Activated CD4-positive, alpha-beta T cell treated with anti-CD3 and anti-CD28 coated beads for 36 hours (primary cell): ENCODE measurements around the gene FREM1. TPM values are rescaled to one million over a fixed set of nuclear protein-coding genes. Genes with fewer than 3 reads are reported as not detected.

ENCODE experiments used
- ATAC-seq: fragments of 200-7000 bp; cut with Tn5 transposase; one replicate; pipeline ENCODE4 v1.10.0; 2021; ENCODE audit warnings: mild to moderate bottlenecking, moderate library complexity
- CTCF ChIA-PET: fragments of 350-600 bp; sonication (Branson Sonifier 250); formaldehyde crosslinking; loops from one replicate; lab custom pipeline; 2021; ENCODE audit warnings: antibody characterized with exemption; lab: Charles Lee
- POLR2A ChIA-PET: fragments of 350-600 bp; sonication (Branson Sonifier 250); formaldehyde crosslinking; loops from one replicate; lab custom pipeline; 2021; ENCODE audit warnings: antibody characterized with exemption, inconsistent platforms; lab: Charles Lee
- DNase-seq: peaks from one replicate; pipeline ENCODE4 v3.0.0-alpha.2; 2020
- H3K27ac Mint-ChIP-seq: one replicate; pipeline ENCODE4 v1.8.0; 2021; ENCODE audit warnings: mixed read lengths
- H3K27me3 Mint-ChIP-seq: one replicate; pipeline ENCODE4 v1.8.0; 2021; ENCODE audit warnings: mixed read lengths
- H3K36me3 Mint-ChIP-seq: one replicate; pipeline ENCODE4 v1.8.0; 2021; ENCODE audit warnings: low read depth, mixed read lengths
- H3K4me1 Mint-ChIP-seq: one replicate; pipeline ENCODE4 v1.8.0; 2021; ENCODE audit warnings: mixed read lengths
- H3K4me3 Mint-ChIP-seq: one replicate; pipeline ENCODE4 v1.8.0; 2021; ENCODE audit warnings: mild to moderate bottlenecking, moderate library complexity, mixed read lengths
- H3K9me3 Mint-ChIP-seq: one replicate; pipeline ENCODE4 v1.8.0; 2021; ENCODE audit warnings: low read depth, mixed read lengths
- intact Hi-C, 2 experiments: fragments of 100-400 bp; cut with DNase I in 1 of 2; cut with micrococcal nuclease in 1 of 2; formaldehyde crosslinking; loops; one replicate each; pipeline versions ENCODE4 v1.14.2 to v1.15.1; 2022 to 2024; cut with DNase I, micrococcal nuclease
- total RNA-seq, 2 experiments: library from RNA; stranded (reverse); gene quantifications; one replicate each; pipeline ENCODE4 v1.2.3, GENCODE V29; 2021

The FREM1 gene
- total RNA-seq, 2 experiments from 2014 or later, result not detected

- Mint-ChIP-seq H3K27me3 (peaks cover 20% of the 10 kb centered on the region), H3K36me3 (no peaks in the 10 kb centered on the region), H3K4me1 (peaks cover 12% of the 10 kb centered on the region), H3K4me3 (no peak overlapping the region), H3K27ac (no peak overlapping the region), H3K9me3 (no peaks in the 10 kb centered on the region)
- ATAC-seq (no peak), DNase-seq (no peak)
- ChIA-PET POLR2A (no interaction called here), CTCF (interaction anchor here (1.1 to 1.8 kb wide), 2 partner anchors 16 to 18 kb away, joined by 3 to 4 read pairs; no protein-coding TSS in a partner anchor)
- intact Hi-C loops, result no loop called here
Observed at GRCh38 chr9:14752271-14752670, 158.0 kb downstream of the FREM1 start.

- peaks cover 12% of the 10 kb centered on the region for H3K4me1 Mint-ChIP-seq
- no peak for DNase-seq
- H3K4me3 Mint-ChIP-seq, result no peak overlapping the region
- no peaks in the 10 kb centered on the region for H3K9me3 Mint-ChIP-seq
- ATAC-seq, result no peak
- ChIA-PET POLR2A (interaction anchor here (0.6 kb wide), 1 partner anchor 201 kb away, joined by 3 read pairs; no protein-coding TSS in a partner anchor), CTCF (interaction anchor here (0.6 to 1.8 kb wide), 2 partner anchors 18 to 19 kb away, joined by 3 to 4 read pairs; no protein-coding TSS in a partner anchor)
- H3K27me3 Mint-ChIP-seq, result peaks cover 20% of the 10 kb centered on the region
- no peak overlapping the region for H3K27ac Mint-ChIP-seq
- no peaks in the 10 kb centered on the region for H3K36me3 Mint-ChIP-seq
- intact Hi-C loops, result no loop called here
Observed at GRCh38 chr9:14750821-14751220, 159.4 kb downstream of the FREM1 start.

GRCh38 chr9:14749741-14750211, 160.5 kb downstream of the FREM1 start:
- Mint-ChIP-seq H3K27me3 (peaks cover 20% of the 10 kb centered on the region), H3K9me3 (no peaks in the 10 kb centered on the region), H3K4me3 (no peak overlapping the region), H3K4me1 (peaks cover 12% of the 10 kb centered on the region), H3K36me3 (no peaks in the 10 kb centered on the region), H3K27ac (no peak overlapping the region)
- intact Hi-C loops, result no loop called here
- ChIA-PET POLR2A (no interaction called here), CTCF (interaction anchor here (0.6 to 1.1 kb wide), 2 partner anchors 10 to 18 kb away, joined by 3 read pairs; no protein-coding TSS in a partner anchor)
- DNase-seq (no peak), ATAC-seq (no peak)

DNA sequence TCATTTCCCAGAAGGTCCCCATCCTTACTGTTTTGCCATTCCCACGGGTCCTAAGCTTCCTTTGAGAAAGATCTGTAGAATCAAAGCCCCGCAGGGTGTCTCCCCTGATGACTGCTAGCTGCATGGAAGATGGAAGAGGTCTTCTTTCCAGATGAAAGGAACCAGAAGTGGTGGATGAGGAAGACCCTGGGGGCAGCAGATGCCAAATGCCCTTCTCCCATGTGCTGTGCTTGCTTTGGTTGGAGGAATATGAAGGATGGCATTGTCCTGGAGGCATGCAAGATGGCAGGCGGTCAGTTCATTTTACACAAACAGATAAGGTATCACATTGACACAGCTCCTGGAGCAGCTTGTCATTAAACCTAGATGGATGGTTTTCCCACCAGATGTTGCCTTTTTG, 161.9 kb downstream of the FREM1 start:
- POLR2A ChIA-PET, result no interaction called here
- Mint-ChIP-seq H3K9me3 (no peaks in the 10 kb centered on the region), H3K4me3 (no peak overlapping the region), H3K36me3 (no peaks in the 10 kb centered on the region), H3K27ac (no peak overlapping the region), H3K4me1 (peaks cover 12% of the 10 kb centered on the region), H3K27me3 (peaks cover 17% of the 10 kb centered on the region)
- ATAC-seq (no peak), DNase-seq (no peak)
- CTCF ChIA-PET, result no interaction called here
- intact Hi-C loops, result no loop called here

GRCh38 chr9:14747111-14747510, 163.1 kb downstream of the FREM1 start:
- intact Hi-C loops, result no loop called here
- ChIA-PET POLR2A (no interaction called here), CTCF (no interaction called here)
- ATAC-seq (no peak), DNase-seq (no peak)
- H3K27ac Mint-ChIP-seq, result no peak overlapping the region
- peaks cover 12% of the 10 kb centered on the region for H3K4me1 Mint-ChIP-seq
- H3K27me3 Mint-ChIP-seq, result peaks cover 13% of the 10 kb centered on the region
- no peak overlapping the region for H3K4me3 Mint-ChIP-seq
- H3K9me3 Mint-ChIP-seq, result no peaks in the 10 kb centered on the region
- no peaks in the 10 kb centered on the region for H3K36me3 Mint-ChIP-seq

GRCh38 chr9:14746626-14747025, 163.6 kb downstream of the FREM1 start:
- ATAC-seq (no peak), DNase-seq (no peak)
- intact Hi-C loops, result no loop called here
- H3K36me3 Mint-ChIP-seq, result no peaks in the 10 kb centered on the region
- POLR2A ChIA-PET, result no interaction called here
- CTCF ChIA-PET, result no interaction called here
- peaks cover 11% of the 10 kb centered on the region for H3K27me3 Mint-ChIP-seq
- H3K27ac Mint-ChIP-seq, result no peak overlapping the region
- H3K4me1 Mint-ChIP-seq, result peaks cover 12% of the 10 kb centered on the region
- no peaks in the 10 kb centered on the region for H3K9me3 Mint-ChIP-seq
- no peak overlapping the region for H3K4me3 Mint-ChIP-seq

- Mint-ChIP-seq H3K27me3 (peaks cover 7% of the 10 kb centered on the region), H3K4me1 (peaks cover 4% of the 10 kb centered on the region), H3K36me3 (no peaks in the 10 kb centered on the region), H3K9me3 (no peaks in the 10 kb centered on the region), H3K4me3 (no peak overlapping the region), H3K27ac (no peak overlapping the region)
- intact Hi-C loops, result no loop called here
- ChIA-PET CTCF (no interaction called here), POLR2A (no interaction called here)
- DNase-seq (no peak), ATAC-seq (no peak)
Observed at GRCh38 chr9:14744768-14745167, 165.5 kb downstream of the FREM1 start.

DNA sequence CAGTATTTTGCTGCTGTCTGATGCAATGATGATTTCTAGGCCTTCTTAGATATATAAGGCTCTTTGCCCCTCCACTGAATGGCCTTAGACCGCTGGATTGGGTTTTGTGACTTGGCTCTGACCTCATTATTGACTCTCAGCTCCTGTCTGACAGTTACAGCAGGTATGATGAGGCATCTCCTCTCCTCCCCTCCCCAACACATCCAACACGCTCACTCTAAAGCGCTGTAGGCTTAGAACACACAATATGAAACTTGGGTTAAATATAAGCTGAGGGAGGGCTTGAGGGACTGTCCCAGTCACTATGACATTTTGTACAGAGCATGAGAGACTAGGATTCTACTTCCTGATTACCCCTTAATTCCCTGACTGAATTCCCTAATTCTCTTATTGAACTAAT, 168.9 kb downstream of the FREM1 start:
- Mint-ChIP-seq H3K36me3 (no peaks in the 10 kb centered on the region), H3K4me3 (no peak overlapping the region), H3K9me3 (no peaks in the 10 kb centered on the region), H3K27ac (no peak overlapping the region), H3K27me3 (peaks cover 11% of the 10 kb centered on the region), H3K4me1 (no peaks in the 10 kb centered on the region)
- POLR2A ChIA-PET, result no interaction called here
- intact Hi-C loops, result no loop called here
- DNase-seq (no peak), ATAC-seq (peak; percentile 55)
- CTCF ChIA-PET, result interaction anchor here (1.0 kb wide), 1 partner anchor 12 kb away, joined by 3 read pairs; no protein-coding TSS in a partner anchor

GRCh38 chr9:14733133-14733532, 177.1 kb downstream of the FREM1 start:
- H3K4me3 Mint-ChIP-seq, result no peak overlapping the region
- DNase-seq, result no peak
- no peaks in the 10 kb centered on the region for H3K9me3 Mint-ChIP-seq
- ChIA-PET CTCF (no interaction called here), POLR2A (no interaction called here)
- H3K4me1 Mint-ChIP-seq, result no peaks in the 10 kb centered on the region
- H3K36me3 Mint-ChIP-seq, result no peaks in the 10 kb centered on the region
- peaks cover 11% of the 10 kb centered on the region for H3K27me3 Mint-ChIP-seq
- ATAC-seq, result no peak
- H3K27ac Mint-ChIP-seq, result no peak overlapping the region
- intact Hi-C loops, result loop anchor here in 1 of 2 experiments (5.0 kb wide), 1 partner anchor 49 kb away; no protein-coding TSS in a partner anchor

DNA sequence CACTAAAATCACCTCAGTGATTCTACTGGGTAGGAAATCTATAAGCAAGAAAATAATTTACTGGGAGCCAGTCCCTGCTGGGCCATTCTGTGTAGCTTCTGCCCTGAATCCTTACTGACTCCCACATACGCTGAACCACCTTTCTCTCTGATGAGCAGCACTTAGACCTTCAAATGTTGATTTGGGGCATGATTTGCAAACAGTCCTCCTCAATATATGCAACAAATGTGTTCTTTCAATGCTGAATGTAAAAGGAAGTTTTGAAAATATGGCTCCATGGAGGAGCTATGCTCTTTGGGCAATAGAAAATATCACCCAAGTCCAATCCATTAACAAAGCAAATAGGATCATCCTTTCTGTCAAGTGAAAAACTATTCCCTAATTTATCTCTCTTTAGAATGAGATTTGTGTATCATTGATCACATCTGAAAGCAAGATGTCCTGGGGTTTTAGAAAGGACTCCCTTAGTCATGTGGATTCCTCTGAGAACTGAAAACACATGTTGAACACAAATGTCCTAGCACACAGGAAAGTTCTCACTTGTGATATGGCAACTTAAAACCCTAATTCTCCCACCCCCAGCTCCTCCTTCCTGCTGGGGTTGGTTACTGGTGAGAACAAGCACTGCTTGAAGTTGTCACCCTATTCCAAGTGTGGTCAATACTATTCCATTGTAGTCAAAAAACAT, 178.8 kb downstream of the FREM1 start:
- intact Hi-C loops, result loop anchor here in 1 of 2 experiments (5.0 kb wide), 1 partner anchor 51 kb away; no protein-coding TSS in a partner anchor
- Mint-ChIP-seq H3K9me3 (no peaks in the 10 kb centered on the region), H3K4me3 (no peak overlapping the region), H3K36me3 (no peaks in the 10 kb centered on the region), H3K27ac (no peak overlapping the region), H3K27me3 (peaks cover 8% of the 10 kb centered on the region), H3K4me1 (no peaks in the 10 kb centered on the region)
- ATAC-seq (no peak), DNase-seq (no peak)
- ChIA-PET POLR2A (no interaction called here), CTCF (no interaction called here)

- Mint-ChIP-seq H3K27me3 (peaks cover 7% of the 10 kb centered on the region), H3K4me3 (no peak overlapping the region), H3K4me1 (no peaks in the 10 kb centered on the region), H3K27ac (no peak overlapping the region), H3K36me3 (no peaks in the 10 kb centered on the region), H3K9me3 (no peaks in the 10 kb centered on the region)
- CTCF ChIA-PET, result interaction anchor here (0.6 kb wide), 1 partner anchor 113 kb away, joined by 4 read pairs; no protein-coding TSS in a partner anchor
- no peak for ATAC-seq
- intact Hi-C loops, result loop anchor here in 1 of 2 experiments (5.0 kb wide), 1 partner anchor 52 kb away; no protein-coding TSS in a partner anchor
- DNase-seq, result no peak
- POLR2A ChIA-PET, result no interaction called here
Observed at GRCh38 chr9:14730461-14730898, 179.7 kb downstream of the FREM1 start.

DNA sequence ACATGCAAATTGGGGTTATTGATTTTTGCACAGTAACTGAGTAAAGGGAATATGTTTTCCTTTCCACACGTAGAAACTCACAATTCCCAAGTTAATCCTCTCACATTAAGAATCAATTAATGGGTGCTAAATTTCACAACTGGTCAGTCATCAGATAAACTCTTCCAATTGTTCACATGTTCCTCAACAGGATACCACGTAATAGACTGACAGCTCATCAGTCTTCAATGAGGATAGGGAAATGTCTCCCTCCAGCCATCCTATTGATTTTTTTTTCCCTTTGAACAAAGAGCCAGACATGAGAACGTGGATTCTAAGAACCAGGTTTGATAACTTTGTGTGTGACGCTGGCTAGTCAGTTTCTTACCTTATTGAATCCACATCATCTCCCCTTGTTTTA, 186.9 kb downstream of the FREM1 start:
- no peak overlapping the region for H3K4me3 Mint-ChIP-seq
- no peaks in the 10 kb centered on the region for H3K9me3 Mint-ChIP-seq
- ChIA-PET POLR2A (interaction anchor here (0.7 kb wide), 1 partner anchor 13 kb away, joined by 5 read pairs; no protein-coding TSS in a partner anchor), CTCF (no interaction called here)
- H3K27me3 Mint-ChIP-seq, result peaks cover 19% of the 10 kb centered on the region
- DNase-seq (no peak), ATAC-seq (no peak)
- H3K27ac Mint-ChIP-seq, result no peak overlapping the region
- intact Hi-C loops, result no loop called here
- H3K4me1 Mint-ChIP-seq, result no peaks in the 10 kb centered on the region
- no peaks in the 10 kb centered on the region for H3K36me3 Mint-ChIP-seq
